M059J (cell line): Measurements from ENCODE around the gene IFT81. TPM values are rescaled to one million over a fixed set of nuclear protein-coding genes. Genes with fewer than 3 reads are reported as not detected.
"Not testable (repeated sequence)": the region's sequence is repeated elsewhere in the genome, so short reads cannot be mapped to it uniquely, and the experiment has no call there.

Experiments
- DNase-seq: peaks from one replicate; pipeline ENCODE4 v3.0.0-alpha.2; 2012; ENCODE audit warnings: low read depth
- total RNA-seq: library from RNA; depleted of rRNA; stranded (reverse); fragments of >200 nt; shearing (Covaris generic); gene quantifications from 2 replicates; pipeline ENCODE4 v1.2.3, GENCODE V29; 2014; rRNA removed

The IFT81 gene
- 15.9 and 17.2 TPM in 2 replicates for total RNA-seq

- DNase-seq, result peak; percentile 90
These were observed at the start of gene IFT81 for GRCh38 chr12:110124269-110124995. TSS of gene IFT81 (plus strand) at chr12:110124357. CDS start at chr12:110127381, 3,024 bp downstream.

GRCh38 chr12:110075880-110076279 lies 48.3 kb upstream of the IFT81 start:
- no peak for DNase-seq

GRCh38 chr12:110077800-110078199 lies 46.4 kb upstream of the IFT81 start:
- no peak for DNase-seq

GRCh38 chr12:110079477-110080400 lies 44.4 kb upstream of the IFT81 start:
- no peak for DNase-seq

GRCh38 chr12:110080410-110080809 lies 43.7 kb upstream of the IFT81 start:
- DNase-seq, result no peak

GRCh38 chr12:110084314-110085015 lies 39.7 kb upstream of the IFT81 start:
- peak; percentile 39 for DNase-seq

- not testable (repeated sequence) for DNase-seq
These were observed 35.9 kb upstream of the IFT81 start for GRCh38 chr12:110088216-110088615.

- no peak for DNase-seq
These were observed 35.2 kb upstream of the IFT81 start for GRCh38 chr12:110088936-110089335.

- no peak for DNase-seq
These were observed 33.7 kb upstream of the IFT81 start for GRCh38 chr12:110090266-110091135.

- DNase-seq, result no peak
These were observed 32.9 kb upstream of the IFT81 start for GRCh38 chr12:110091136-110091711.

- DNase-seq, result no peak
These were observed 30.4 kb upstream of the IFT81 start for GRCh38 chr12:110093631-110094311.

GRCh38 chr12:110100315-110100970 lies 23.7 kb upstream of the IFT81 start:
- peak; percentile 66 for DNase-seq

- DNase-seq, result peak; percentile 86
These were observed 21.9 kb upstream of the IFT81 start for GRCh38 chr12:110102255-110102654.

- DNase-seq, result no peak
These were observed 19.7 kb upstream of the IFT81 start for GRCh38 chr12:110104188-110105094.

GRCh38 chr12:110105159-110105558 lies 19.0 kb upstream of the IFT81 start:
- DNase-seq, result no peak

- DNase-seq, result no peak
These were observed 18.2 kb upstream of the IFT81 start for GRCh38 chr12:110105986-110106385.

- peak; percentile 93 for DNase-seq
These were observed 16.5 kb upstream of the IFT81 start for GRCh38 chr12:110107369-110108281.
